ENCODE data around the gene FHIT. TPM values are rescaled to one million over a fixed set of nuclear protein-coding genes. Genes with fewer than 3 reads are reported as not detected.
"Not testable (repeated sequence)": the region's sequence is repeated elsewhere in the genome, so short reads cannot be mapped to it uniquely, and the experiment has no call there.

Gene FHIT
- total RNA-seq, 1 donor from 2014 or later = 23.8 TPM

- intact Hi-C loops (cut with micrococcal nuclease) = no loop called here
- no peaks in the 10 kb centered on the region for H3K27me3 Mint-ChIP-seq
- H3K36me3 Mint-ChIP-seq (ENCODE audit: low read depth) = peaks cover 49% of the 10 kb centered on the region
- no peak overlapping the region for H3K4me3 Mint-ChIP-seq
- peaks cover 37% of the 10 kb centered on the region for H3K9me3 Mint-ChIP-seq
- no peak overlapping the region for H3K27ac Mint-ChIP-seq
- no peak for DNase-seq
- H3K4me1 Mint-ChIP-seq = peaks cover 1% of the 10 kb centered on the region
These were observed 1304.9 kb downstream of the FHIT start for GRCh38 chr3:59946401-59946800.

- Mint-ChIP-seq H3K4me3 (no peak overlapping the region), H3K27me3 (no peaks in the 10 kb centered on the region), H3K27ac (no peak overlapping the region), H3K36me3 (ENCODE audit: low read depth) (peaks cover 34% of the 10 kb centered on the region), H3K9me3 (peaks cover 12% of the 10 kb centered on the region), H3K4me1 (peaks cover 17% of the 10 kb centered on the region)
- DNase-seq = no peak
- intact Hi-C loops (cut with micrococcal nuclease) = no loop called here
These were observed 1310.5 kb downstream of the FHIT start for GRCh38 chr3:59940718-59941117.

GRCh38 chr3:59939826-59940426 is 1311.3 kb downstream of the FHIT start:
- no peak overlapping the region for H3K4me3 Mint-ChIP-seq
- H3K36me3 Mint-ChIP-seq (ENCODE audit: low read depth) = peaks cover 33% of the 10 kb centered on the region
- no peak overlapping the region for H3K27ac Mint-ChIP-seq
- no peaks in the 10 kb centered on the region for H3K27me3 Mint-ChIP-seq
- H3K4me1 Mint-ChIP-seq = peaks cover 25% of the 10 kb centered on the region
- intact Hi-C loops (cut with micrococcal nuclease) = loop anchor here (5.0 to 10.0 kb wide), 3 partner anchors 112 to 1312 kb away; partner anchors contain the start of gene FHIT
- no peak for DNase-seq
- H3K9me3 Mint-ChIP-seq = peaks cover 5% of the 10 kb centered on the region

GRCh38 chr3:59938828-59939227 is 1312.4 kb downstream of the FHIT start:
- intact Hi-C loops (cut with micrococcal nuclease) = loop anchor here (5.0 to 10.0 kb wide), 3 partner anchors 113 to 1313 kb away; partner anchors contain the start of gene FHIT
- DNase-seq = no peak
- no peaks in the 10 kb centered on the region for H3K27me3 Mint-ChIP-seq
- peaks cover 32% of the 10 kb centered on the region for H3K4me1 Mint-ChIP-seq
- H3K27ac Mint-ChIP-seq = no peak overlapping the region
- no peak overlapping the region for H3K4me3 Mint-ChIP-seq
- peaks cover 7% of the 10 kb centered on the region for H3K9me3 Mint-ChIP-seq
- peaks cover 41% of the 10 kb centered on the region for H3K36me3 Mint-ChIP-seq (ENCODE audit: low read depth)

- Mint-ChIP-seq H3K27me3 (no peaks in the 10 kb centered on the region), H3K36me3 (ENCODE audit: low read depth) (peaks cover 53% of the 10 kb centered on the region), H3K4me3 (no peak overlapping the region), H3K27ac (no peak overlapping the region), H3K4me1 (peaks cover 33% of the 10 kb centered on the region), H3K9me3 (peaks cover 7% of the 10 kb centered on the region)
- intact Hi-C loops (cut with micrococcal nuclease) = loop anchor here (5.0 to 10.0 kb wide), 3 partner anchors 115 to 1315 kb away; partner anchors contain the start of gene FHIT
- no peak for DNase-seq
These were observed 1314.1 kb downstream of the FHIT start for GRCh38 chr3:59937201-59937600.

- no peaks in the 10 kb centered on the region for H3K27me3 Mint-ChIP-seq
- no peak overlapping the region for H3K4me3 Mint-ChIP-seq
- no peak for DNase-seq
- H3K27ac Mint-ChIP-seq = no peak overlapping the region
- H3K4me1 Mint-ChIP-seq = peaks cover 34% of the 10 kb centered on the region
- intact Hi-C loops (cut with micrococcal nuclease) = loop anchor here (5.0 to 10.0 kb wide), 3 partner anchors 116 to 1316 kb away; partner anchors contain the start of gene FHIT
- peaks cover 7% of the 10 kb centered on the region for H3K9me3 Mint-ChIP-seq
- H3K36me3 Mint-ChIP-seq (ENCODE audit: low read depth) = peaks cover 53% of the 10 kb centered on the region
These were observed 1314.8 kb downstream of the FHIT start for GRCh38 chr3:59936472-59936871.

- H3K4me3 Mint-ChIP-seq = peak overlapping the region; percentile 58
- H3K9me3 Mint-ChIP-seq = peaks cover 7% of the 10 kb centered on the region
- peaks cover 55% of the 10 kb centered on the region for H3K36me3 Mint-ChIP-seq (ENCODE audit: low read depth)
- peaks cover 28% of the 10 kb centered on the region for H3K4me1 Mint-ChIP-seq
- peak overlapping the region; percentile 88 for H3K27ac Mint-ChIP-seq
- peak; percentile 62 for DNase-seq
- no peaks in the 10 kb centered on the region for H3K27me3 Mint-ChIP-seq
- intact Hi-C loops (cut with micrococcal nuclease) = loop anchor here (1.0 to 10.0 kb wide), 8 partner anchors 44 to 1317 kb away; partner anchors contain the start of gene FHIT
These were observed 1316.2 kb downstream of the FHIT start for GRCh38 chr3:59935025-59935424.

GRCh38 chr3:59934560-59934959 is 1316.7 kb downstream of the FHIT start:
- not testable (repeated sequence) for H3K9me3 Mint-ChIP-seq, H3K27me3 Mint-ChIP-seq, DNase-seq
- peaks cover 32% of the 10 kb centered on the region for H3K4me1 Mint-ChIP-seq
- H3K36me3 Mint-ChIP-seq (ENCODE audit: low read depth) = peaks cover 60% of the 10 kb centered on the region
- H3K4me3 Mint-ChIP-seq = peak overlapping the region; percentile 58
- peak overlapping the region; percentile 88 for H3K27ac Mint-ChIP-seq
- intact Hi-C loops (cut with micrococcal nuclease) = loop anchor here (2.0 to 10.0 kb wide), 5 partner anchors 68 to 480 kb away; no protein-coding TSS in a partner anchor

- Mint-ChIP-seq H3K4me1 (peaks cover 39% of the 10 kb centered on the region), H3K27me3 (no peaks in the 10 kb centered on the region), H3K36me3 (ENCODE audit: low read depth) (peaks cover 61% of the 10 kb centered on the region), H3K27ac (no peak overlapping the region), H3K9me3 (peaks cover 7% of the 10 kb centered on the region), H3K4me3 (no peak overlapping the region)
- no peak for DNase-seq
- intact Hi-C loops (cut with micrococcal nuclease) = loop anchor here (10.0 kb wide), 1 partner anchor 475 kb away; no protein-coding TSS in a partner anchor
These were observed 1321.1 kb downstream of the FHIT start for GRCh38 chr3:59930170-59930569.

GRCh38 chr3:59927056-59927455 is 1324.2 kb downstream of the FHIT start:
- Mint-ChIP-seq H3K27ac (no peak overlapping the region), H3K4me1 (peaks cover 48% of the 10 kb centered on the region), H3K9me3 (peaks cover 6% of the 10 kb centered on the region), H3K36me3 (ENCODE audit: low read depth) (peaks cover 58% of the 10 kb centered on the region), H3K4me3 (no peak overlapping the region), H3K27me3 (no peaks in the 10 kb centered on the region)
- intact Hi-C loops (cut with micrococcal nuclease) = loop anchor here (2.0 kb wide), 1 partner anchor 52 kb away; no protein-coding TSS in a partner anchor
- DNase-seq = no peak

- Mint-ChIP-seq H3K27ac (no peak overlapping the region), H3K36me3 (ENCODE audit: low read depth) (peaks cover 61% of the 10 kb centered on the region), H3K27me3 (no peaks in the 10 kb centered on the region), H3K9me3 (peaks cover 6% of the 10 kb centered on the region), H3K4me3 (no peak overlapping the region), H3K4me1 (peaks cover 52% of the 10 kb centered on the region)
- DNase-seq = no peak
- intact Hi-C loops (cut with micrococcal nuclease) = loop anchor here (2.0 kb wide), 1 partner anchor 53 kb away; no protein-coding TSS in a partner anchor
These were observed 1325.3 kb downstream of the FHIT start for GRCh38 chr3:59925946-59926345.

- DNase-seq = no peak
- Mint-ChIP-seq H3K4me1 (peaks cover 59% of the 10 kb centered on the region), H3K27me3 (no peaks in the 10 kb centered on the region), H3K4me3 (no peak overlapping the region), H3K36me3 (ENCODE audit: low read depth) (peaks cover 70% of the 10 kb centered on the region), H3K9me3 (peaks cover 19% of the 10 kb centered on the region), H3K27ac (no peak overlapping the region)
- intact Hi-C loops (cut with micrococcal nuclease) = no loop called here
These were observed 1329.1 kb downstream of the FHIT start for GRCh38 chr3:59922192-59922591.

GRCh38 chr3:59920822-59921221 is 1330.4 kb downstream of the FHIT start:
- no peak for DNase-seq
- H3K9me3 Mint-ChIP-seq = peaks cover 21% of the 10 kb centered on the region
- H3K27ac Mint-ChIP-seq = no peak overlapping the region
- H3K27me3 Mint-ChIP-seq = no peaks in the 10 kb centered on the region
- no peak overlapping the region for H3K4me3 Mint-ChIP-seq
- intact Hi-C loops (cut with micrococcal nuclease) = no loop called here
- H3K4me1 Mint-ChIP-seq = peaks cover 48% of the 10 kb centered on the region
- H3K36me3 Mint-ChIP-seq (ENCODE audit: low read depth) = peaks cover 75% of the 10 kb centered on the region

- Mint-ChIP-seq H3K27me3 (no peaks in the 10 kb centered on the region), H3K9me3 (peaks cover 24% of the 10 kb centered on the region), H3K36me3 (ENCODE audit: low read depth) (peaks cover 78% of the 10 kb centered on the region), H3K4me3 (no peak overlapping the region), H3K27ac (no peak overlapping the region), H3K4me1 (peaks cover 38% of the 10 kb centered on the region)
- intact Hi-C loops (cut with micrococcal nuclease) = no loop called here
- no peak for DNase-seq
These were observed 1331.7 kb downstream of the FHIT start for GRCh38 chr3:59919586-59919985.
